ENCODE measurements around the gene PSG7.
A peak's percentile ranks its signal among the peaks of the same experiment; 100 is the strongest.
"Not testable (repeated sequence)": the region's sequence is repeated elsewhere in the genome, so short reads cannot be mapped to it uniquely, and the experiment has no call there.

GRCh38 chr19:42881279-42881678 lies 55.7 kb downstream of the PSG7 start:
- TF ChIP-seq RB1 (IDR thresholded peaks at IDR 0.05; ENCODE audit: borderline replicate concordance); USF2 (IDR thresholded peaks at IDR 0.05; ENCODE audit: borderline replicate concordance, low read depth, low read length); CHD2 (IDR thresholded peaks at IDR 0.05; ENCODE audit: borderline replicate concordance, low read depth, low read length); POLR2AphosphoS5 (IDR thresholded peaks at IDR 0.05; ENCODE audit: low read length); MXI1 (IDR thresholded peaks at IDR 0.05; ENCODE audit: low read depth, low read length); ELK1 (IDR thresholded peaks at IDR 0.05; ENCODE audit: low read depth, low read length); ZBTB11 (CRISPR knock-in tag; IDR thresholded peaks at IDR 0.05); EZH2 (IDR thresholded peaks at IDR 0.05; ENCODE audit: borderline replicate concordance, control insufficient read depth, low read depth, low read length); STAT3 (IDR thresholded peaks at IDR 0.05; ENCODE audit: low read depth, low read length); KDM1A (IDR thresholded peaks at IDR 0.05; ENCODE audit: borderline replicate concordance); SMAD1 (IDR thresholded peaks at IDR 0.05; ENCODE audit: low read depth, partially characterized antibody); HCFC1 (IDR thresholded peaks at IDR 0.05; ENCODE audit: low read length): not testable (repeated sequence)
- peak; percentile 19 to 33 (median 25); a peak in 3 of 6 replicates for TF ChIP-seq CTCF (IDR thresholded peaks at IDR 0.05 in 2 of 3, conservative IDR thresholded peaks at IDR 0.05 in 1 of 3; ENCODE audit: control insufficient read depth in 2 of 3, extremely low read depth in 1 of 3, insufficient read depth in 1 of 3, low read depth in 3 of 3, low read length in 3 of 3)

All from GM12878 (cell line).